RPMI7951 (cell line): Measurements from ENCODE around the gene SCLY. TPM values are rescaled to one million over a fixed set of nuclear protein-coding genes. Genes with fewer than 3 reads are reported as not detected.

Source experiments
- DNase-seq: peaks from one replicate; pipeline ENCODE4 v3.0.0-alpha.2; 2012; ENCODE audit warnings: low read depth
- total RNA-seq: library from RNA; depleted of rRNA; stranded (reverse); fragments of >200 nt; shearing (Covaris generic); gene quantifications from 2 replicates; pipeline ENCODE4 v1.2.3, GENCODE V29; 2014; rRNA removed

SCLY gene
- total RNA-seq, 1 experiment from 2014 or later = 13.3 TPM

- DNase-seq = no peak
These were observed 79.2 kb downstream of the SCLY start for GRCh38 chr2:238140040-238140439.

- DNase-seq = no peak
These were observed 80.1 kb downstream of the SCLY start for GRCh38 chr2:238140721-238141540.

GRCh38 chr2:238141541-238142318 is 80.9 kb downstream of the SCLY start:
- peak; percentile 63 for DNase-seq

- no peak for DNase-seq
These were observed 81.8 kb downstream of the SCLY start for GRCh38 chr2:238142382-238143205.

GRCh38 chr2:238143239-238143951 is 82.6 kb downstream of the SCLY start:
- DNase-seq = peak; percentile 84

- DNase-seq = no peak
These were observed 83.5 kb downstream of the SCLY start for GRCh38 chr2:238144262-238144661.

GRCh38 chr2:238145046-238145445 is 84.2 kb downstream of the SCLY start:
- DNase-seq = no peak

GRCh38 chr2:238145851-238146250 is 85.0 kb downstream of the SCLY start:
- DNase-seq = no peak

- no peak for DNase-seq
These were observed 86.2 kb downstream of the SCLY start for GRCh38 chr2:238146884-238147544.

GRCh38 chr2:238148981-238149380 is 88.2 kb downstream of the SCLY start:
- DNase-seq = no peak

Other genes starting within 250 kb of the SCLY start
- 6.2 and 18.6 TPM in 2 replicates for gene RAMP1, start 201.4 kb upstream of the SCLY start, total RNA-seq
- 106 and 109 TPM in 2 replicates for gene UBE2F, start 94.0 kb upstream of the SCLY start, total RNA-seq
- under 0.01 TPM in 1 of 2 replicates, not detected in the other for gene ESPNL, start 39.3 kb downstream of the SCLY start, total RNA-seq
- not detected in 2 replicates for gene KLHL30, start 77.7 kb downstream of the SCLY start, total RNA-seq
- gene ERFE, start 98.0 kb downstream of the SCLY start, total RNA-seq = 0.10 and 1.8 TPM in 2 replicates
- 20.5 and 20.7 TPM in 2 replicates for gene ILKAP, start 142.7 kb downstream of the SCLY start, total RNA-seq
- 8.3 and 22.7 TPM in 2 replicates for gene HES6, start 179.0 kb downstream of the SCLY start, total RNA-seq
- gene PER2, start 227.6 kb downstream of the SCLY start, total RNA-seq = 4.0 and 4.2 TPM in 2 replicates